GM23338 (cell line): ENCODE results near the gene ZDHHC13. TPM values are rescaled to one million over a fixed set of nuclear protein-coding genes. Genes with fewer than 3 reads are reported as not detected.

ENCODE experiments used
- ATAC-seq: fragments of 200-7000 bp; cut with Tn5 transposase; 3 replicates; pipeline ENCODE4 v1.9.1; 2020
- DNase-seq: peaks from one replicate; pipeline ENCODE4 v3.0.0-alpha.2; 2015; ENCODE audit warnings: low spot score
- H2AFZ ChIP-seq: fragments of 200-600 bp; sonication (generic); 2 replicates; pipeline ENCODE4 v1.8.0; 2016; ENCODE audit warnings: antibody characterized with exemption, mild to moderate bottlenecking, moderate library complexity
- H3F3A ChIP-seq: fragments of 200-600 bp; sonication (generic); replicated peaks from 2 replicates; pipeline ENCODE4 v1.8.0; 2017; ENCODE audit warnings: antibody characterized with exemption, mixed run types, low read depth
- H3K27ac ChIP-seq: fragments of 200-600 bp; sonication (generic); 2 replicates; pipeline ENCODE4 v1.6.1; 2016; ENCODE audit warnings: low read depth
- H3K27me3 ChIP-seq: fragments of 200-600 bp; sonication (generic); 2 replicates; pipeline ENCODE4 v1.8.0; 2016; ENCODE audit warnings: mild to moderate bottlenecking, mixed run types, moderate library complexity; ENCODE audit not compliant: insufficient read depth
- H3K36me3 ChIP-seq: fragments of 200-600 bp; sonication (generic); 2 replicates; pipeline ENCODE4 v1.8.0; 2016; ENCODE audit warnings: mild to moderate bottlenecking; ENCODE audit not compliant: insufficient read depth
- H3K4me1 ChIP-seq: fragments of 200-600 bp; sonication (generic); 2 replicates; pipeline ENCODE4 v1.8.0; 2016; ENCODE audit warnings: mild to moderate bottlenecking, moderate library complexity; ENCODE audit not compliant: insufficient read depth
- H3K4me2 ChIP-seq: fragments of 200-600 bp; sonication (generic); 2 replicates; pipeline ENCODE4 v1.7.1; 2017; ENCODE audit warnings: mixed run types
- H3K4me3 ChIP-seq: fragments of 200-600 bp; sonication (generic); 2 replicates; pipeline ENCODE4 v1.6.1; 2016; ENCODE audit warnings: mixed run types
- H3K79me2 ChIP-seq: fragments of 200-600 bp; sonication (generic); replicated peaks from 2 replicates; pipeline ENCODE4 v1.8.0; 2017; ENCODE audit warnings: mild to moderate bottlenecking; ENCODE audit not compliant: insufficient read depth
- H3K9me2 ChIP-seq: fragments of 200-600 bp; sonication (generic); 2 replicates; pipeline ENCODE4 v1.8.0; 2017; ENCODE audit not compliant: insufficient read depth
- H4K20me1 ChIP-seq: fragments of 200-600 bp; sonication (generic); replicated peaks from 2 replicates; pipeline ENCODE4 v1.8.0; 2017; ENCODE audit warnings: mild to moderate bottlenecking; ENCODE audit not compliant: insufficient read depth
- H3K27ac Mint-ChIP-seq: 2 replicates; pipeline ENCODE4 v1.8.0; 2020; ENCODE audit warnings: inconsistent platforms, mild to moderate bottlenecking, moderate library complexity, mixed read lengths
- H3K27me3 Mint-ChIP-seq: 3 replicates; pipeline ENCODE4 v1.8.0; 2022; ENCODE audit warnings: low read depth, mild to moderate bottlenecking, moderate library complexity, mixed read lengths, inconsistent platforms; ENCODE audit not compliant: insufficient read depth, poor library complexity
- H3K36me3 Mint-ChIP-seq: 3 replicates; pipeline ENCODE4 v1.8.0; 2021; ENCODE audit warnings: low read depth, mild to moderate bottlenecking, inconsistent platforms, moderate library complexity, mixed read lengths
- H3K4me1 Mint-ChIP-seq: 3 replicates; pipeline ENCODE4 v1.8.0; 2020; ENCODE audit warnings: mild to moderate bottlenecking, inconsistent platforms, mixed read lengths
- H3K4me3 Mint-ChIP-seq: 3 replicates; pipeline ENCODE4 v1.8.0; 2021; ENCODE audit warnings: moderate library complexity, mild to moderate bottlenecking, inconsistent platforms, mixed read lengths
- H3K9me3 Mint-ChIP-seq: 3 replicates; pipeline ENCODE4 v1.8.0; 2020; ENCODE audit warnings: moderate library complexity, mild to moderate bottlenecking, inconsistent platforms, mixed read lengths
- CREB1 ChIP-seq: fragments of 250-450 bp; sonication (Bioruptor Pico); IDR thresholded peaks from 2 replicates; pipeline ENCODE4 v1.5.0; 2020; ENCODE audit warnings: low read depth, mild to moderate bottlenecking, moderate library complexity
- EZH2 ChIP-seq: fragments of 200-600 bp; sonication (generic); IDR thresholded peaks from one replicate; pipeline ENCODE4 v1.8.0; 2017; ENCODE audit warnings: antibody characterized with exemption, mild to moderate bottlenecking, low read depth; ENCODE audit not compliant: unreplicated experiment
- JUNB ChIP-seq: IDR thresholded peaks from one replicate; pipeline ENCODE4 v1.6.1; 2016; ENCODE audit warnings: antibody characterized with exemption; ENCODE audit not compliant: unreplicated experiment
- NANOG ChIP-seq: IDR thresholded peaks from 2 replicates; pipeline ENCODE4 v1.6.1; 2016; ENCODE audit warnings: antibody characterized with exemption, borderline replicate concordance
- POLR2AphosphoS5 ChIP-seq: IDR thresholded peaks from 2 replicates; pipeline ENCODE4 v1.6.1; 2016; ENCODE audit warnings: antibody characterized with exemption, low read depth
- STAT1 ChIP-seq: IDR thresholded peaks from one replicate; pipeline ENCODE4 v1.6.1; 2016; ENCODE audit warnings: antibody characterized with exemption; ENCODE audit not compliant: unreplicated experiment
- ZNF114 ChIP-seq: fragments of 250-450 bp; sonication (Bioruptor Pico); IDR thresholded peaks from 2 replicates; pipeline ENCODE4 v1.5.0; 2020; ENCODE audit warnings: mild to moderate bottlenecking, moderate library complexity
- ZNF331 ChIP-seq: fragments of 250-450 bp; sonication (Bioruptor Pico); IDR thresholded peaks from 2 replicates; pipeline ENCODE4 v1.5.0; 2020; ENCODE audit warnings: low read depth, mild to moderate bottlenecking, moderate library complexity
- polyA plus RNA-seq: library from polyadenylated mRNA; unstranded; fragments of >200 nt; fragmentation: Nextera tagmentation; extraction: Ambion mirVana; gene quantifications from 2 replicates; pipeline ENCODE4 v1.2.1, GENCODE V29; 2016
- total RNA-seq: library from RNA; depleted of rRNA; stranded (reverse); fragments of >200 nt; shearing (Covaris generic); gene quantifications from 2 replicates; pipeline ENCODE4 v1.2.3, GENCODE V29; 2014
- TF ChIP-seq, protein P1 (sequence below): fragments of 250-450 bp; sonication (Bioruptor Pico); IDR thresholded peaks from 2 replicates; pipeline ENCODE4 v1.5.0; 2020; ENCODE audit warnings: mild to moderate bottlenecking, moderate library complexity
- TF ChIP-seq, protein P2 (sequence below), 2 experiments: fragments of 200-600 bp in 1 of 2; sonication (generic) in 1 of 2; conservative IDR thresholded peaks; 2 replicates each; pipeline versions ENCODE4 v1.5.1 to v1.6.1; 2016 to 2017; ENCODE audit warnings: antibody characterized with exemption in 2 of 2, low read depth in 2 of 2, mild to moderate bottlenecking in 2 of 2, moderate library complexity in 1 of 2
- TF ChIP-seq, protein P3 (sequence below): IDR thresholded peaks from 2 replicates; pipeline ENCODE4 v1.6.1; 2016; ENCODE audit warnings: antibody characterized with exemption
- TF ChIP-seq, protein P4 (sequence below): IDR thresholded peaks from one replicate; pipeline ENCODE4 v1.6.1; 2018; ENCODE audit warnings: antibody characterized with exemption; ENCODE audit not compliant: unreplicated experiment

ZDHHC13 gene
- total and polyA plus RNA-seq, 2 experiments from 2014 or later, result 21.0 to 27.7 TPM

DNA sequence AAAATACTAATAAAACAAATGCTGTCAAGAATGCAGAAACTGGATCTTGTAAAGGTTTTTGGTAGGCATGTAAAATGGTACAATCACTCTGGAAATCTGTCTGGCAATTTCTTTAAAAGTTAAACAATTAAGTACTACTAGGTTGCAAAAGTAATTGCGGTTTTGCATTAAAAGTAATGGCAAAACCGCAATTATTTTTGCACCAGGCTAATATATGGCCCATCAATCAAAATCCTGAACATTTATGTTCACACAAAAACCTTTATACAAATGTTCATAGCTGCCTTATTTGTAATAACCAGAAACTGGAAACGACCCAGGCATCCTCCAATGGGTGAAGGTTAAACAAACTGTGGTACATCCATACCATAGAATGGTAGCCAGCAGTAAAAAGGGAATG, 24.6 kb upstream of the ZDHHC13 start:
- H3K27me3 Mint-ChIP-seq, result peaks cover 2% of the 10 kb centered on the region
- no peaks in the 10 kb centered on the region for H3K9me3 Mint-ChIP-seq
- H3K27ac ChIP-seq, result no peak overlapping the region
- no peak overlapping the region for H3K4me3 ChIP-seq
- no peaks in the 10 kb centered on the region for H3K36me3 Mint-ChIP-seq
- no peaks in the 10 kb centered on the region; the same call in 1 of the 2 replicates for H3K36me3 ChIP-seq
- no peaks in the 10 kb centered on the region for H4K20me1 ChIP-seq
- H3K27me3 ChIP-seq, result no peaks in the 10 kb centered on the region
- no peaks in the 10 kb centered on the region for H3F3A ChIP-seq
- H3K4me1 Mint-ChIP-seq, result no peaks in the 10 kb centered on the region
- H3K4me3 Mint-ChIP-seq, result no peak overlapping the region
- no peak overlapping the region for H3K27ac Mint-ChIP-seq
- no peak for DNase-seq
- peaks cover 3% of the 10 kb centered on the region; the same call in 1 of the 2 replicates for H3K9me2 ChIP-seq
- no peaks in the 10 kb centered on the region for H3K4me1 ChIP-seq
- no peaks in the 10 kb centered on the region for H3K79me2 ChIP-seq
- TF ChIP-seq ZNF114 (no peak), POLR2AphosphoS5 (no peak), NANOG (no peak), ZNF331 (CRISPR knock-in tag) (no peak), EZH2 (no peak), STAT1 (no peak), JUNB (no peak), CREB1 (CRISPR knock-in tag) (no peak)
- TF ChIP-seq, protein P1, sequence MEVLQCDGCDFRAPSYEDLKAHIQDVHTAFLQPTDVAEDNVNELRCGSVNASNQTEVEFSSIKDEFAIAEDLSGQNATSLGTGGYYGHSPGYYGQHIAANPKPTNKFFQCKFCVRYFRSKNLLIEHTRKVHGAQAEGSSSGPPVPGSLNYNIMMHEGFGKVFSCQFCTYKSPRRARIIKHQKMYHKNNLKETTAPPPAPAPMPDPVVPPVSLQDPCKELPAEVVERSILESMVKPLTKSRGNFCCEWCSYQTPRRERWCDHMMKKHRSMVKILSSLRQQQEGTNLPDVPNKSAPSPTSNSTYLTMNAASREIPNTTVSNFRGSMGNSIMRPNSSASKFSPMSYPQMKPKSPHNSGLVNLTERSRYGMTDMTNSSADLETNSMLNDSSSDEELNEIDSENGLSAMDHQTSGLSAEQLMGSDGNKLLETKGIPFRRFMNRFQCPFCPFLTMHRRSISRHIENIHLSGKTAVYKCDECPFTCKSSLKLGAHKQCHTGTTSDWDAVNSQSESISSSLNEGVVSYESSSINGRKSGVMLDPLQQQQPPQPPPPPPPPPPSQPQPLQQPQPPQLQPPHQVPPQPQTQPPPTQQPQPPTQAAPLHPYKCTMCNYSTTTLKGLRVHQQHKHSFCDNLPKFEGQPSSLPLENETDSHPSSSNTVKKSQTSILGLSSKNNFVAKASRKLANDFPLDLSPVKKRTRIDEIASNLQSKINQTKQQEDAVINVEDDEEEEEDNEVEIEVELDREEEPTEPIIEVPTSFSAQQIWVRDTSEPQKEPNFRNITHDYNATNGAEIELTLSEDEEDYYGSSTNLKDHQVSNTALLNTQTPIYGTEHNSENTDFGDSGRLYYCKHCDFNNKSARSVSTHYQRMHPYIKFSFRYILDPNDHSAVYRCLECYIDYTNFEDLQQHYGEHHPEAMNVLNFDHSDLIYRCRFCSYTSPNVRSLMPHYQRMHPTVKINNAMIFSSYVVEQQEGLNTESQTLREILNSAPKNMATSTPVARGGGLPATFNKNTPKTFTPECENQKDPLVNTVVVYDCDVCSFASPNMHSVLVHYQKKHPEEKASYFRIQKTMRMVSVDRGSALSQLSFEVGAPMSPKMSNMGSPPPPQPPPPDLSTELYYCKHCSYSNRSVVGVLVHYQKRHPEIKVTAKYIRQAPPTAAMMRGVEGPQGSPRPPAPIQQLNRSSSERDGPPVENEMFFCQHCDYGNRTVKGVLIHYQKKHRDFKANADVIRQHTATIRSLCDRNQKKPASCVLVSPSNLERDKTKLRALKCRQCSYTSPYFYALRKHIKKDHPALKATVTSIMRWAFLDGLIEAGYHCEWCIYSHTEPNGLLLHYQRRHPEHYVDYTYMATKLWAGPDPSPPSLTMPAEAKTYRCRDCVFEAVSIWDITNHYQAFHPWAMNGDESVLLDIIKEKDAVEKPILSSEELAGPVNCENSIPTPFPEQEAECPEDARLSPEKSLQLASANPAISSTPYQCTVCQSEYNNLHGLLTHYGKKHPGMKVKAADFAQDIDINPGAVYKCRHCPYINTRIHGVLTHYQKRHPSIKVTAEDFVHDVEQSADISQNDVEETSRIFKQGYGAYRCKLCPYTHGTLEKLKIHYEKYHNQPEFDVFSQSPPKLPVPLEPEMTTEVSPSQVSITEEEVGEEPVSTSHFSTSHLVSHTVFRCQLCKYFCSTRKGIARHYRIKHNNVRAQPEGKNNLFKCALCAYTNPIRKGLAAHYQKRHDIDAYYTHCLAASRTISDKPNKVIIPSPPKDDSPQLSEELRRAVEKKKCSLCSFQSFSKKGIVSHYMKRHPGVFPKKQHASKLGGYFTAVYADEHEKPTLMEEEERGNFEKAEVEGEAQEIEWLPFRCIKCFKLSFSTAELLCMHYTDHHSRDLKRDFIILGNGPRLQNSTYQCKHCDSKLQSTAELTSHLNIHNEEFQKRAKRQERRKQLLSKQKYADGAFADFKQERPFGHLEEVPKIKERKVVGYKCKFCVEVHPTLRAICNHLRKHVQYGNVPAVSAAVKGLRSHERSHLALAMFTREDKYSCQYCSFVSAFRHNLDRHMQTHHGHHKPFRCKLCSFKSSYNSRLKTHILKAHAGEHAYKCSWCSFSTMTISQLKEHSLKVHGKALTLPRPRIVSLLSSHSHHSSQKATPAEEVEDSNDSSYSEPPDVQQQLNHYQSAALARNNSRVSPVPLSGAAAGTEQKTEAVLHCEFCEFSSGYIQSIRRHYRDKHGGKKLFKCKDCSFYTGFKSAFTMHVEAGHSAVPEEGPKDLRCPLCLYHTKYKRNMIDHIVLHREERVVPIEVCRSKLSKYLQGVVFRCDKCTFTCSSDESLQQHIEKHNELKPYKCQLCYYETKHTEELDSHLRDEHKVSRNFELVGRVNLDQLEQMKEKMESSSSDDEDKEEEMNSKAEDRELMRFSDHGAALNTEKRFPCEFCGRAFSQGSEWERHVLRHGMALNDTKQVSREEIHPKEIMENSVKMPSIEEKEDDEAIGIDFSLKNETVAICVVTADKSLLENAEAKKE (CRISPR knock-in tag), result no peak
- TF ChIP-seq, protein P2, sequence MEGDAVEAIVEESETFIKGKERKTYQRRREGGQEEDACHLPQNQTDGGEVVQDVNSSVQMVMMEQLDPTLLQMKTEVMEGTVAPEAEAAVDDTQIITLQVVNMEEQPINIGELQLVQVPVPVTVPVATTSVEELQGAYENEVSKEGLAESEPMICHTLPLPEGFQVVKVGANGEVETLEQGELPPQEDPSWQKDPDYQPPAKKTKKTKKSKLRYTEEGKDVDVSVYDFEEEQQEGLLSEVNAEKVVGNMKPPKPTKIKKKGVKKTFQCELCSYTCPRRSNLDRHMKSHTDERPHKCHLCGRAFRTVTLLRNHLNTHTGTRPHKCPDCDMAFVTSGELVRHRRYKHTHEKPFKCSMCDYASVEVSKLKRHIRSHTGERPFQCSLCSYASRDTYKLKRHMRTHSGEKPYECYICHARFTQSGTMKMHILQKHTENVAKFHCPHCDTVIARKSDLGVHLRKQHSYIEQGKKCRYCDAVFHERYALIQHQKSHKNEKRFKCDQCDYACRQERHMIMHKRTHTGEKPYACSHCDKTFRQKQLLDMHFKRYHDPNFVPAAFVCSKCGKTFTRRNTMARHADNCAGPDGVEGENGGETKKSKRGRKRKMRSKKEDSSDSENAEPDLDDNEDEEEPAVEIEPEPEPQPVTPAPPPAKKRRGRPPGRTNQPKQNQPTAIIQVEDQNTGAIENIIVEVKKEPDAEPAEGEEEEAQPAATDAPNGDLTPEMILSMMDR (conservative IDR thresholded peaks at IDR 0.05; ENCODE audit: low read depth in 2 of 2), result no peak
- TF ChIP-seq, protein P3, sequence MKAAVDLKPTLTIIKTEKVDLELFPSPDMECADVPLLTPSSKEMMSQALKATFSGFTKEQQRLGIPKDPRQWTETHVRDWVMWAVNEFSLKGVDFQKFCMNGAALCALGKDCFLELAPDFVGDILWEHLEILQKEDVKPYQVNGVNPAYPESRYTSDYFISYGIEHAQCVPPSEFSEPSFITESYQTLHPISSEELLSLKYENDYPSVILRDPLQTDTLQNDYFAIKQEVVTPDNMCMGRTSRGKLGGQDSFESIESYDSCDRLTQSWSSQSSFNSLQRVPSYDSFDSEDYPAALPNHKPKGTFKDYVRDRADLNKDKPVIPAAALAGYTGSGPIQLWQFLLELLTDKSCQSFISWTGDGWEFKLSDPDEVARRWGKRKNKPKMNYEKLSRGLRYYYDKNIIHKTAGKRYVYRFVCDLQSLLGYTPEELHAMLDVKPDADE, result no peak
- TF ChIP-seq, protein P4, sequence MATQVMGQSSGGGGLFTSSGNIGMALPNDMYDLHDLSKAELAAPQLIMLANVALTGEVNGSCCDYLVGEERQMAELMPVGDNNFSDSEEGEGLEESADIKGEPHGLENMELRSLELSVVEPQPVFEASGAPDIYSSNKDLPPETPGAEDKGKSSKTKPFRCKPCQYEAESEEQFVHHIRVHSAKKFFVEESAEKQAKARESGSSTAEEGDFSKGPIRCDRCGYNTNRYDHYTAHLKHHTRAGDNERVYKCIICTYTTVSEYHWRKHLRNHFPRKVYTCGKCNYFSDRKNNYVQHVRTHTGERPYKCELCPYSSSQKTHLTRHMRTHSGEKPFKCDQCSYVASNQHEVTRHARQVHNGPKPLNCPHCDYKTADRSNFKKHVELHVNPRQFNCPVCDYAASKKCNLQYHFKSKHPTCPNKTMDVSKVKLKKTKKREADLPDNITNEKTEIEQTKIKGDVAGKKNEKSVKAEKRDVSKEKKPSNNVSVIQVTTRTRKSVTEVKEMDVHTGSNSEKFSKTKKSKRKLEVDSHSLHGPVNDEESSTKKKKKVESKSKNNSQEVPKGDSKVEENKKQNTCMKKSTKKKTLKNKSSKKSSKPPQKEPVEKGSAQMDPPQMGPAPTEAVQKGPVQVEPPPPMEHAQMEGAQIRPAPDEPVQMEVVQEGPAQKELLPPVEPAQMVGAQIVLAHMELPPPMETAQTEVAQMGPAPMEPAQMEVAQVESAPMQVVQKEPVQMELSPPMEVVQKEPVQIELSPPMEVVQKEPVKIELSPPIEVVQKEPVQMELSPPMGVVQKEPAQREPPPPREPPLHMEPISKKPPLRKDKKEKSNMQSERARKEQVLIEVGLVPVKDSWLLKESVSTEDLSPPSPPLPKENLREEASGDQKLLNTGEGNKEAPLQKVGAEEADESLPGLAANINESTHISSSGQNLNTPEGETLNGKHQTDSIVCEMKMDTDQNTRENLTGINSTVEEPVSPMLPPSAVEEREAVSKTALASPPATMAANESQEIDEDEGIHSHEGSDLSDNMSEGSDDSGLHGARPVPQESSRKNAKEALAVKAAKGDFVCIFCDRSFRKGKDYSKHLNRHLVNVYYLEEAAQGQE, result no peak
- no peak overlapping the region for H2AFZ ChIP-seq
- ATAC-seq, result no peak
- H3K4me2 ChIP-seq, result no peak overlapping the region
